ENCODE measurements around the gene OR2W3.

The OR2W3 gene

DNA sequence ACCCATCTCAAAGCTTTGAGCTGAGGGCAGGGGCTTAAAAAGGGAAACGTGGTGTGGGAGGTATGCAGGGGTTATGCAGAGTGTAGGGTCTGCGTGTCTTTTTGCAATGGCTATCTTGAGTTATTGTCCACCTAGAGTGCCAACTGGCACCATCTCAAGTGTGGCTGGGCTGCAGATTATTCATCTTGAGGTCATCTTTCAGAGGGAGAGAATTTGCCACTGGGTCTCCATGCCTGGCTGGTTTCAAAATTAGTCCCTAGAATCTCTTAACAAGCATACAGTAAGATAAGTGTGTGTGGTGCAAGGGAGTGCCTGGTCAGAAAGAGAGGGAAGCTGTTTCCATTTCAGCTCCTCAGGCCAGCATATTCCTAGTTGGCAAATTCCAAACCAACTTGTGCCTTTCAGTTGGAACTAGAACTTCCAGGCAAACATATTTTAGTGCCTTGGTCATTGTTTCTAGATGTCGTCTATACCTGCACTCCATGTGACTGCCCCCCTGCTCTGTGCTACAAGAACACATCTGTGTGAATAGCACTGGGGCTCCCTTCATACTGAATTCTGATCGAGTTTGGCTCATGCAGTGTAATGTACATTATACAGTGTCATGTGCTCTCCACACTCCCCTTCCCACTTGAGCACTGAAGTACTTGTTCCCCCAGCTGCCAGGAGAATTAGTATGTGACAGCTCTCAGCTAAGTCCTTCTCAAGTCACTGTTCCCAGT is 19.7 kb downstream of the OR2W3 start:
- FAIRE-seq = peak; percentile 38

DNA sequence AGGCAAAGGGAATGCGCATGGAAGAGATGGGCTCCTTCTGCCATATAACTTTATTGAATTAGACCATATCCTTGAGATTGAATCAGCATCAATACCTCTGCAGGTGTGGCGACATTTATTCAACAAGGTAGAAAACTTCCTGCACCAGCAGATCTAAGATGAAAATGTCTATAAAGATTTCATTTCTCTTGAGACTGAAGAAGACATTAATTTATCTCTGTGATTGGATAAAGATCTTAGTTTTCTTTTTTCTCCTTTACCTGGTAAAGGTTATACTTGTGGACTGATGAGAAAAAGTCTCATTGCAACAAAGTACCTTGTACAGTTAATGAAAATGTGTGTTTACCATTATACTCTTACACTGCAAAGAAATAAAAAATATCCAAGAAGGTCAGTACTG is 24.6 kb downstream of the OR2W3 start, which contains the start of gene OR2T8:
Gene OR2T8, plus strand, starts transcription at position 301 of the 400 bp plus-strand sequence. CDS start 766 bp downstream, outside the sequence.
- DNase-seq (ENCODE audit: insufficient read length, low spot score) = no peak
- no peak for FAIRE-seq

More for the DNA sequence above, 19.7 kb downstream of the OR2W3 start:
- DNase-seq (ENCODE audit: insufficient read length, low spot score) = peak; percentile 25

DNA sequence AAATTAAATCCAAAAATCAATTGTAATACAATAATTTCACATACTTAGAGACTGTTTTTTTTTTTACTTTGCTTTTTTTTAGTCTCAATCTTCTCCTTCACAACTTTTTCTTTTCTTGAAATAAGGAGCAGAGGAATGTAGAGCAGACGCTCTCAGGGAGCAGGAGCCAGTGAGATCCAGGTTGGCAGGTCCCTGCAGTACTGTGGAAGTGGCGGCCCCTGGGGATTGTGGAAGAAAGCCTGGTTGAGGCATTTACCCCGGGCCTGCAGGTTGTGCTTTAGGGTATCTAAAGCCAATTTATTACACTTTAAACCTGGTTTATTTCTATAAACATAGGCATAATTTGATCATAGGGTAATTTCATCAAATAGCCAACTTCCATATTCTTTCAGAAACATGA is 28.6 kb downstream of the OR2W3 start:
- FAIRE-seq (no peak), DNase-seq (ENCODE audit: insufficient read length, low spot score) (no peak)

DNA sequence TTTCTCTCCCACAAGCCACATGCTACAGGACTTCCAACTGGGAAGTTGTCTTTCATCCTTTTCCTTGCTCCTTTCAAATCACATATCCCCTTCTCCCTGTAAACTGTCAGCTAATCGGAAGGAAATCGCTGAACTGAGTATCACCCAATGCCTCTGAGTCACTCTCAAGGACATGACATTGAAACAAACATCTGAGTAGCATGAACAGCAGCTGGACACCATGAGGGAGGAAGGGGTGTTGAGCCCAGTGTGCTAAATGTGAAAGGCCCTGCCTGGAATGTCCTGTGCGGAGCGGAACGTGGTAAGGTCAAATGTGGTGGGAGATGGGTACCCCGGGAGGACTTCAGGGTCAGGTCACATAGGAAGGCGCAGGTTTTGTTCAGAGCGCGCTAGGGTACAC is 29.5 kb downstream of the OR2W3 start, which contains the start of gene OR2AJ1:
Gene OR2AJ1, plus strand, starts transcription at position 22 of the 400 bp plus-strand sequence. CDS start 8,880 bp downstream, outside the sequence.
- FAIRE-seq = no peak

GRCh38 chr1:247933989-247934388 is 38.6 kb downstream of the OR2W3 start:
- no peak for DNase-seq (ENCODE audit: insufficient read length, low spot score)
- FAIRE-seq = no peak

More for the DNA sequence above, 29.5 kb downstream of the OR2W3 start, which contains the start of gene OR2AJ1:
- no peak for DNase-seq (ENCODE audit: insufficient read length, low spot score)

DNA sequence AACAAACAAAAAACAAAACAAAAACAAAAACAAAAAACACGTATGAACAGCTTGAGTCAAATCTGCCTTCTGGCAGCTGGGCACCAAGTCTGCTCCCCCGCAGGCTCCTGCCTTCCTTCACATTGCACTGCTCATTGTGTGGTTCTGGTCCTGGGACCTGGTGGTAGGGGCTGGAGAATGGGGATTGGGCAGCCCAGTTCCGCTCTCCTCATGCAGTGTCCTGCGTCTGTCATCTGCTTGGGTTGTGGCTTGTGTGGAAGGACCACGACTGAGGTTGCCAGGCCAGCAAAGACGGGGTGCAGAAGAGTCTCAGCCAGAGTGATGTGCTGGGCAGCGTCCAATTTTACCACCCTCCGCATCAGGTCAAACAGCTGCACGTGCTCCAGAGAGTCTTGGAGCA is 40.4 kb downstream of the OR2W3 start:
- FAIRE-seq = no peak
- DNase-seq (ENCODE audit: insufficient read length, low spot score) = no peak

GRCh38 chr1:247936415-247936814 is 41.0 kb downstream of the OR2W3 start:
- DNase-seq (ENCODE audit: insufficient read length, low spot score) (no peak), FAIRE-seq (no peak)

DNA sequence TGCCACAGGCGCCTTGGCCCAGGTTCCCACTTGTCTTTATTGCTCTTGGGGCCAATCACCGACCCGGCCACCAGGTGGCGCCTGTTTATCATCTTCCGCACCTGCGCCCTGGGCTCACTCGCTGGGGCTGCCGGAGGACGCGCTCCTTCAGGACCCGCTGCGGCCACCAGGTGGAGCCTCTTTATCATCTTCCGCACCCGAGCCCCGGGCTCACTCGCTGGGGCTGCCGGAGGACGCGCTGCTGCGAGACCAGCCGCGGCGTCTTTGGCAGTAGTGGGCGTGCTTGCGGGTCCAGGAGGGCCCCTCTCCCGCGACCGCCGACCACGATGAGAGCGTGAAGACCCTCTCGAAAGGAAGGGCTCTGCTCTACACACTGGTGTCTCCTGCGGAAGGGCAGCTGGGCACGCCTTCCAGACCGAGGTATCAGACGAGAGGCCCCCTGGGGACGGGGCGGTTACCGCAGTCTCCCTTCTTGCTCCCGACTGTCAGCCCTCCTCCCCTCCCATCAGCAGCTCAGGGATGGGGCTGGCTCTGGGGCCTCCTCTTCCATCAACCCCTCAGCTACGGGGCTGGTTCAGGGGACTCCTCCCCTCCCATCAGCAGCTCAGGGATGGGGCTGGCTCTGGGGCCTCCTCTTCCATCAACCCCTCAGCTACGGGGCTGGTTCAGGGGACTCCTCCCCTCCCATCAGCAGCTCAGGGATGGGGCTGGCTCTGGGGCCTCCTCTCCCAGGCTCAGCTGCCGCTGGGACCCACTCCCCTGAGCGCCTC is 41.8 kb downstream of the OR2W3 start:
- FAIRE-seq (peak; percentile 94), DNase-seq (ENCODE audit: insufficient read length, low spot score) (peak; percentile 60)

DNA sequence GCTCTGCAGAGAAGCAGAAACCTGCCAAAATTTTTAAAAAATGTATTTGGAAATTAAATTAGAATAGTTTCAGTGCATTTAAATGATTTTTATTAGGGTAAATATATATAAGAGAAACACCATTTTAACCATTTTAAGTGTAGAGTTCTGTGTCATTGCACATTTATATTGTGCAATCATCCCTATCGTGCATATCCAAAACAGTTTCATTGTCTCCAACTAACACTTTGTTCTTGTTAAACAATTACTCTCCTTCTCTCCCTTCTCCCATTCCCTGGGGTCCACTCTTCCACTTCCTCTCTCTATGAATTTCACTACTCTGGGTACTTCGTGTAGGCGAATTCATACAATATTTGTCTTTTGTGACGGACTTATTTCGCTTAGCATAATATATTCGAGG is 47.2 kb downstream of the OR2W3 start:
- DNase-seq (ENCODE audit: insufficient read length, low spot score) = no peak
- no peak for FAIRE-seq

Measured in HTR-8/SVneo (cell line).